ENCODE results near the gene KCNJ5. TPM values are rescaled to one million over a fixed set of nuclear protein-coding genes. Genes with fewer than 3 reads are reported as not detected.

Gene KCNJ5
- total RNA-seq, 2 donors from 2014 or later, result 8.2 to 23.3 TPM

GRCh38 chr11:128872594-128872993, 18.6 kb upstream of the KCNJ5 start:
- DNase-seq (ENCODE audit: low spot score), result no peak
- Histone ChIP-seq H3K4me1 (no peaks in the 10 kb centered on the region), H3K9me3 (no peaks in the 10 kb centered on the region), H3K27me3 (no peaks in the 10 kb centered on the region), H3K27ac (no peak overlapping the region), H3K36me3 (no peaks in the 10 kb centered on the region), H3K4me3 (no peak overlapping the region)
- no peak for TF ChIP-seq CTCF (IDR thresholded peaks at IDR 0.05)

GRCh38 chr11:128874427-128874826, 16.7 kb upstream of the KCNJ5 start:
- Histone ChIP-seq H3K36me3 (no peaks in the 10 kb centered on the region), H3K27ac (no peak overlapping the region), H3K4me1 (no peaks in the 10 kb centered on the region), H3K4me3 (no peak overlapping the region), H3K27me3 (no peaks in the 10 kb centered on the region), H3K9me3 (no peaks in the 10 kb centered on the region)
- DNase-seq (ENCODE audit: low spot score), result no peak
- no peak for TF ChIP-seq CTCF (IDR thresholded peaks at IDR 0.05)

GRCh38 chr11:128876133-128876650, 15.0 kb upstream of the KCNJ5 start:
- Histone ChIP-seq H3K36me3 (no peaks in the 10 kb centered on the region), H3K9me3 (no peaks in the 10 kb centered on the region), H3K4me3 (no peak overlapping the region), H3K27me3 (no peaks in the 10 kb centered on the region), H3K4me1 (no peaks in the 10 kb centered on the region), H3K27ac (no peak overlapping the region)
- no peak for DNase-seq (ENCODE audit: low spot score)
- TF ChIP-seq CTCF (IDR thresholded peaks at IDR 0.05), result no peak

- DNase-seq (ENCODE audit: low spot score), result no peak
- no peak overlapping the region for H3K27ac ChIP-seq
- no peaks in the 10 kb centered on the region for H3K9me3 ChIP-seq
- no peak overlapping the region for H3K4me3 ChIP-seq
- H3K4me1 ChIP-seq, result no peaks in the 10 kb centered on the region
- no peaks in the 10 kb centered on the region for H3K27me3 ChIP-seq
- H3K36me3 ChIP-seq, result no peaks in the 10 kb centered on the region
- TF ChIP-seq CTCF (IDR thresholded peaks at IDR 0.05), result no peak
Measured at GRCh38 chr11:128877726-128878125, 13.4 kb upstream of the KCNJ5 start.

- Histone ChIP-seq H3K27ac (no peak overlapping the region), H3K4me3 (no peak overlapping the region), H3K36me3 (no peaks in the 10 kb centered on the region), H3K27me3 (no peaks in the 10 kb centered on the region), H3K4me1 (no peaks in the 10 kb centered on the region), H3K9me3 (no peaks in the 10 kb centered on the region)
- DNase-seq (ENCODE audit: low spot score), result no peak
- TF ChIP-seq CTCF (IDR thresholded peaks at IDR 0.05), result no peak
Measured at GRCh38 chr11:128878455-128878854, 12.7 kb upstream of the KCNJ5 start.

- Histone ChIP-seq H3K27ac (no peak overlapping the region), H3K36me3 (no peaks in the 10 kb centered on the region), H3K27me3 (no peaks in the 10 kb centered on the region), H3K4me1 (no peaks in the 10 kb centered on the region), H3K4me3 (no peak overlapping the region), H3K9me3 (no peaks in the 10 kb centered on the region)
- TF ChIP-seq CTCF (IDR thresholded peaks at IDR 0.05), result no peak
- no peak for DNase-seq (ENCODE audit: low spot score)
Measured at GRCh38 chr11:128879817-128880216, 11.3 kb upstream of the KCNJ5 start.

All from right atrium auricular region (tissue), 2 donors.